ENCODE measurements around the gene PRR16. TPM values are rescaled to one million over a fixed set of nuclear protein-coding genes. Genes with fewer than 3 reads are reported as not detected.

Gene PRR16
- total RNA-seq, 4 donors from 2014 or later, result 8.3 to 12.1 (median 10.5) TPM

GRCh38 chr5:120567921-120568320 lies 103.8 kb downstream of the PRR16 start:
- no peak for TF ChIP-seq CTCF (IDR thresholded peaks at IDR 0.05; ENCODE audit: low read depth)

- TF ChIP-seq CTCF (IDR thresholded peaks at IDR 0.05; ENCODE audit: low read depth), result no peak
Measured at GRCh38 chr5:120568711-120569110, 104.6 kb downstream of the PRR16 start.

- no peak for TF ChIP-seq CTCF (IDR thresholded peaks at IDR 0.05; ENCODE audit: low read depth)
Measured at GRCh38 chr5:120576588-120576987, 112.5 kb downstream of the PRR16 start.

GRCh38 chr5:120582635-120583034 lies 118.5 kb downstream of the PRR16 start:
- TF ChIP-seq CTCF (IDR thresholded peaks at IDR 0.05; ENCODE audit: low read depth), result no peak

GRCh38 chr5:120586646-120587045 lies 122.5 kb downstream of the PRR16 start:
- TF ChIP-seq CTCF (IDR thresholded peaks at IDR 0.05; ENCODE audit: low read depth), result no peak

GRCh38 chr5:120591911-120592310 lies 127.8 kb downstream of the PRR16 start:
- TF ChIP-seq CTCF (IDR thresholded peaks at IDR 0.05; ENCODE audit: low read depth), result no peak

GRCh38 chr5:120599576-120599975 lies 135.5 kb downstream of the PRR16 start:
- TF ChIP-seq CTCF (IDR thresholded peaks at IDR 0.05; ENCODE audit: low read depth), result no peak

All from subcutaneous adipose tissue (tissue), 4 donors.